OCI-LY1 (cell line): ENCODE measurements around the gene IFT57.

Source experiments
- EZH2 ChIP-seq: fragments of 200-600 bp; sonication (generic), shearing (Covaris generic); IDR thresholded peaks from 2 replicates; pipeline ENCODE4 v1.8.0; 2017; ENCODE audit warnings: borderline replicate concordance, mixed run types, mild to moderate bottlenecking, antibody characterized with exemption, low read length, moderate library complexity, mixed read lengths
- TF ChIP-seq, protein P1 (sequence below): fragments of 200-600 bp; sonication (generic), shearing (Covaris generic); IDR thresholded peaks from 2 replicates; pipeline ENCODE4 v1.5.1; 2017; ENCODE audit warnings: mild to moderate bottlenecking, antibody characterized with exemption, low read length, moderate library complexity, mixed read lengths

- TF ChIP-seq, protein P1, sequence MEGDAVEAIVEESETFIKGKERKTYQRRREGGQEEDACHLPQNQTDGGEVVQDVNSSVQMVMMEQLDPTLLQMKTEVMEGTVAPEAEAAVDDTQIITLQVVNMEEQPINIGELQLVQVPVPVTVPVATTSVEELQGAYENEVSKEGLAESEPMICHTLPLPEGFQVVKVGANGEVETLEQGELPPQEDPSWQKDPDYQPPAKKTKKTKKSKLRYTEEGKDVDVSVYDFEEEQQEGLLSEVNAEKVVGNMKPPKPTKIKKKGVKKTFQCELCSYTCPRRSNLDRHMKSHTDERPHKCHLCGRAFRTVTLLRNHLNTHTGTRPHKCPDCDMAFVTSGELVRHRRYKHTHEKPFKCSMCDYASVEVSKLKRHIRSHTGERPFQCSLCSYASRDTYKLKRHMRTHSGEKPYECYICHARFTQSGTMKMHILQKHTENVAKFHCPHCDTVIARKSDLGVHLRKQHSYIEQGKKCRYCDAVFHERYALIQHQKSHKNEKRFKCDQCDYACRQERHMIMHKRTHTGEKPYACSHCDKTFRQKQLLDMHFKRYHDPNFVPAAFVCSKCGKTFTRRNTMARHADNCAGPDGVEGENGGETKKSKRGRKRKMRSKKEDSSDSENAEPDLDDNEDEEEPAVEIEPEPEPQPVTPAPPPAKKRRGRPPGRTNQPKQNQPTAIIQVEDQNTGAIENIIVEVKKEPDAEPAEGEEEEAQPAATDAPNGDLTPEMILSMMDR: no peak
- no peak for TF ChIP-seq EZH2
Observed at GRCh38 chr3:108157273-108157672, 65.0 kb downstream of the IFT57 start.
